GF-D8 (cell line): ENCODE measurements around the gene AVPR2.

Source experiments
- DNase-seq: peaks from one replicate; lab custom pipeline; 2025; lab: John Stamatoyannopoulos, UW

Gene AVPR2

DNA sequence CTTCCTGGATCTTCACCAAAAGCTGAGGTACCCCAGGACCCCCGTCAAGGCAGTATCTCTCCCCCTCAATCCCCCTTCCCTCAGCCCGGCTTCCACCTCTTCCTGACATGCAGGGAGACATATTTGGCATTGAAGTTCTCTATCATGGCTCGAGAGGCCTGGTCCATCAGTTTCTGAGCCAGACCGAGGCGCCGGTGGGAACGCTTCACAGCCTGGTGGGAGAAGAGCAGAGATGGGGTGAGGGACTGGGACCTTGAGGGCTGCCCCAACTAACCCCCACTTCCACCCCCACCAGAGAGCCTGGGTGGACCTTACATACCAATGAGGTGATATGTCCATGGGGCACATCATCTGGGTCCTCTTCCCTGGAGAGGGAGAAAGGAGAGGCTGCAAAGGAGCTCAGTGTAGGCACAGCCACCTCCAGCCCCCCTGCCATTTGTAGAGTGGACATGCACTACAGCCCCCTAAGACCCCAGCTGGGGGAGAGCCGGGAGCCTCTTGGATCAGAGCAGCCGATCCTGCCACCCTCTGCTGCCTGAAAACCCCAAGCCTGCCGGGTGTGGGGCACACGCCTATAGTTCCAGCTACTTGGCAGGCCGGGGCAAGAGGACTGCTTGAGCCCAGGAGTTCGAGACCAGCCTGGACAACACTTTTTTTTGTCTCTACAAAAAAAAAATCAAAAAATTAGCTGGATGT is 27.9 kb downstream of the AVPR2 start:
- no peak for DNase-seq

DNA sequence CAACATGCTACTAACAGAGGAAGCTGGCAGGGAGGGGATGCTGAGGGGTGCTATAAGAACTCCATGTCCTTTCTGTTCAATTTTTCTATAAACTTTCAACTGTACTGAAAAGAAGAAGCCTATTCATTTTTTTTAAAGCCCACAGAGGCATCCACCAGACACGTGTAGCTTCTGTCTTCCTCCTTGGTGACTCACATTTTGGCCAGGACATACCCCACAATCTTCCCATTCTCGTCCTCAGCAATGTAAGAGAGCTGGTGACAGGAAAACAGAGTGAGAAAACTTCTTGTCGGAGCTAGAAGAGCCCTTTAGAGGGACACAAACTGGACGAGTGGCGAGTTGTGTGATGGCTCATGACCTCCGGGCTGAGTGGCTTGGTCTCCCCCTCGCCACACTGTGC is 29.3 kb downstream of the AVPR2 start:
- DNase-seq, result no peak

DNA sequence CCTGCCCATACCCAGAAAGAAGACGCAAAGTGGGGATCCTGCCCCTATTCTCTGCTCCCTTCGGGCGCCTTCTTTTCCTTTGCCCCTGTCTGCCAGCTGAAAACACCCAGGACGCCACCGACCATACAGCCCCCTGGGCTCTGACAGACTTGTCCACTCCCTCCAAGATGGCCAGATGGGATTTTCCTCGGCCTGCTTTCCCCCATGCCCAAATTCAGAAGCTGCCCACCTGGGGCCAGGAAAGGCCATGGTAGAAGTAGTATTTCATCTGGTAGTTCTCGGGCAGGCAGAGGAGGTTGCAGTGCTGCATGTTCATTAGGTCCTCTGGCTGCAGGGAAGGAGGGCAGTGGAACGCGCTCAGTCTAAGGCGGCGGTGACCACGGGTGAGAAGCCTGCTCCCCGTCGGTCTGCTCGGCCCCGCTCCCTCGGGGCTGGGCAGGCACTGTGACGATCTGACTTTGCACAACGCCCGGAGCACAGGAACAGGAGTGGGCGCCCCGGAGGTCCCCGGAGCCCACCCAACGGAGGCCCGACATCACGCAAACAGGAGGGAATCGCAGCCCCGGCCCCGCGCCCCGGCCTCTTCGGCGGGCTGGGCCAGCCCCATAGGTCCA is 29.8 kb downstream of the AVPR2 start:
- no peak for DNase-seq

DNA sequence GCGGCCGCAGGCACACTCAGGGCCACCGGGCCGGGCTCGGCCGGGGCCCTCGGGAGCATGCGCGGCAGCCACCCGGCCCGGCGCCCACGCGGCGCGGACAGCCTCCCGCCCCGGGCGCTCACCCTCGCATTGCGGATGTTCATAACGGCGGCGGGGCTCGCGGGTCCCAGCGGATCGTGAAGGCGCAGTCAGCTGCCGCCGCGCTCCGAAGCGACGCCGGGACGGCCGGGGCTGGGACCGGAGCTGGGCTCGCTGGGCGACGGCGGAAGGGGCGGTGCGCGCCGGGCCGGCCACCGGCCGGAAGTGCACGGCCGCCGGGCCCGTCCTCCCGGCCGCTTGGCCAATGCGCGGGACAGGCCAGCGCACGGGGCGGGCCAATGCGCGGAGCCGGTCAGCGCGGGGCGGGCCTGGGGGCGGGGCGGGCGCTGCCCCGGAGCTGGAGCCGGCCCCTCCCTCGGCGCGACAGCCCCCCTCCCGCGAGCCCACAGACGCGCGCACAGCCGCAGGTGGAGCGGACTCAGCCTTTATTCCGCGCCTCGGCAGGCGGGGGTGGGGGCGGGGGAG is 30.4 kb downstream of the AVPR2 start, which contains the start of gene NAA10:
NAA10 (minus strand) TSS at position 276 of the 564 bp plus-strand sequence; CDS start at position 143, 133 bp downstream.
- DNase-seq, result peak; percentile 24

DNA sequence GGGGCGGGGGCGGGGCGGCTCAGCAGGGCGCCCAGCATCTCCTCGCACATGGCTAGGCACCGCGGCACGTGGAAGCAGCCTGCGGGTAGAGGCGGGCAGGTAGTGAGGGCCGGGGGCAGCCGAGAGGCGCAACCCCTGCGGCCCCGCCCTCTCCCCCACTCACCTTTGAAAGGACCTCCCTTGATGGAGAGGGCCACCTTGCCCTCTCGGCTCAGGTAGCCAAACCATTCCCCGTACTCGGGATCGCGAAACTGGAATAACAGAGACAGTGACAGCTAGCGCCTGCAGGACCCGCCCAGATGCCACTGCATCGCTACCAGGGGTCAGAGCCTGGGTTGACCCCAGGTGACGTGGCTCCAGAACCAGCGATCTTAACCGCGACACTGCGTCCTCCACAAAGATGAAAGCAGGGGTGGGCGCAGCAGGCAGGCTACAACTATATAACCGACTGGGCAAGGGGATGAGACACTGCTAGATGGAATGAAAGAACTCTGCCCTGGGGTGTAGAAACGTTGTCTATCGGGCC is 30.9 kb downstream of the AVPR2 start:
- DNase-seq, result no peak

DNA sequence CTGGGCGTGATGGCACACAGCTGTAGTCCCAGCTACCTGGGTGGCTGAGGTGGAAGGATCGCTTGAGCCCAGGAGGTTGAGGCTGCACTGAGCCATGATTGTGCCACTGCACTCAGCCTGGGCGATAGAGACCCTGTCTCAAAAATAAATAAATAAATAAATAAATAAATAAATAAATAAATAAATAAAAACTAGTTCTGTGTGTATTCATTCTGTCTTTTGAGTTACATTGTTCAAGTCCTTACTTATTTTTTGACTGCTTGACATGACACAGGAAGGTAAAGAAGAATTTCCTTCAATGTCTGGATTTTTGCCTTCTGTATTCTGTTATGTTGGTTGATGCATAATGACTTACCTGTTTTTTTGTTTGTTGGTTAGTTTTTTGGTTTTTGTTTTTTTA is 32.6 kb downstream of the AVPR2 start:
- no peak for DNase-seq

DNA sequence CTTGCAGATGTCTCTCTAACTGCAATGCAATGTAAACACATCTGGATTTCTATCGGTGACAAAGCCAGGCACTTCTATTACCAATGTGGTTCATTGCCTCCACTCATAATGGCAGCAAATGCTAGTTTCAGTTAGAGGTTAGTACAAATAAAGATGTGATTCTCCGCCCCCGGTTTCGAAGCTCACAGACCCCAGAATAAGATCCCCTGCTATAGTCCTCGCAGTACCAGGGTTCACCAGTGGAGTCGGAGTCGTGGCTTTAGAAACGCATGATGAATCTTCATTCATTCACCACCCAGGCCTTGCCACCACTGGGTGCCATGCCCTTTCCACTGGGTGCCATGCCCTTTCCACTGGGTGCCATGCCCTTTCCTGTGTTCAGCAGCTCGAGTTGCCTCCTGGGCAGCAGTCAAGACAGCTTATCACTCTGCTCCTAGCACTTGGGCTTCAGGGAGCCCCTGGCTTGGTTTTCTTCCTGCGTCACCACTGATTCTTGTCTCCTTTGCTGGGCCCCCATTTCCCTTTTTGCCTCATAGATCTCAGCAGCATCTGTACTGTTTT is 33.8 kb downstream of the AVPR2 start:
- DNase-seq, result no peak

DNA sequence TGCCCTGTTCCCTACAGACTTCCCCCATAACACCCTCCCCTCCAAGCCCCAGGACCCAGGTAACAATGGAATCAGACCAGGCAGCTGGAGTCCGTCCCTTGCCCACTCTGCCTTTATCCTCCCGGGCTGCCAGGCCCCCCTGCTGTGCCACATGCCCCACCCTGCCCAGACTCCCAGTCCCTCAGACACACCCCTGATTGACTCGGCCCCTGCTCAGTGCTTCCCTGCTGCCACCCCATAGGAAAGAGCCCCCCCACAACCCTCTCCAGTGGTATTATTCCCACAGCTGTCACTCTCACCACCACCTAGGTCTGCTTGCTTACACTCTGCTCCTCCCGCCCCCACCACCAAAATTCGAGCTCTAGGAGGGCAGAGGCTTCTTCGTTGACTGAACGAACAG is 35.1 kb downstream of the AVPR2 start:
- no peak for DNase-seq

DNA sequence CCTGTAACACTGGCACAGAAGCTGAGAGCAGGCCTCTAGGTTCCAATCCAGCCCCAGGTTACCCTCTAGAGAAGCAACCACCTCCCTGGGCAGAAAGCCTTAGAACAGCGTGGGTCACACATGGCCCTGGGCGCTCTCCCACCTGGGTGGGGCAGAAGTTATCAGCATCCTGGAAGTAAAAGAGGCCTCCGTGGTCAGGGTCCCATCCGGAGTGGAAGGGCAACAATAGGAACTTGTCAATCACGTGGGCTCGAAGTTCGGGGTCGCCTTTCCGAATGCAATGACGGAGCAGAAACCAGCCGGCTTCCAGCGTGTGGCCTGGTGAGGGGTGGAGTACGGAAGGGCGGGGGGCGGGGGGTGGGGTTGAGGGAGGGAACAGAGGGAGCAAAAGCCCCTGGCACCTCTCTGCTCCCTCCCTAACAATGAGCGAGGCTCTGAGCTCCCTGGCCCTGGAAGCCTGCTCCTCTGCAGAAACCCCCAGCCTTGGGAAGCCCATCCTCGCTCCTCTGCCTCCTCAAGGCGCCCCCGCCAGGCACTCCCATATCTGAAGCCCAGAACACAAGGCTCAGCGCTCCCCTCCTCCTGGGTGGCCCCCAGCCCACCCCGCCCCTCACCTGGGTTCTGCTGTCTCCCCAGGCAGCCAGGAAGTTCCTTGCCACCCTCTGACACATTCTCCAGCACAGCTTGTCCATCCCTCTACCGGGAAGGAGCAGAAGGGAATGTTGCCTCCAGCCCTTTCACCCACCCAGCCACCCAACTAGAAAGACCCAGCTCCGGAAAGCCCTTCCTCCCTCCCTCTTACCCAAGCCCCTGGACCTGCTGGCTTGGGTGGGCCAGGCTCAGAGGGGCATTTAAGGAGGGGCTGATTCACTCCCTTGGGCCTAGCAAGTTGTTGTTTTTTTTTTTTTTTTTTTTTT is 37.1 kb downstream of the AVPR2 start:
- no peak for DNase-seq

DNA sequence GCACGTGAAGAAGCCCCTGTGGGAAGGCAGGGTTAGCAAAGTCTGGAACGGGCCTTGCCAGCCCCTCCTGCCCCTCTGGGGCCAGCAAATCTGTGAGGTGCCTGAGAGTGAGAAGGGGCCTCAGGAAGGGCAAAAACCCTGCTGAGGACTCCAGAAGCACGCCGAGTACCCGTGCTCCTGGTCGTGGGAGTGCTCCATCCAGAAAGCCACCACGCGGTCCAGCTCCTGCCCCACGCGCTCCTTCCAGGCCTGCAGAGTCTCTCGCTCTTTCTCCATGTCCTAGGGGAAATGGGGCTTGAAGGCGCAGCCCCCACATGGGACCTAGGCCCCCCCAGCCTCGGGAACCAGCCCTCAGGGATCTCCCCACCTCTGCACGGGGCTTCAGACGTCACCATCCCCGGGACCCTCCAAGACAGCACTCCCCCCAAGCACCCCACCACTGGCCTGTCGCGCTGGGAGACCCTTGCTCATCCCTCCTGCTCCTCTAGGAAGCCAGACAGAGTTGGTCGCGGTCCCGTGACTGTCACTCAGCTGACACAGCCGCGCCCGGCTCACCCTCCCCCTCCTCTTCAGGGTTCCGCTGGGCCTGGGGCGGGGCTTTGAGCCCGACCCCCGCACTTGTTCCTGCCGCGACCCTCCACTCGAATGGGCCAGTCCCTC is 39.8 kb downstream of the AVPR2 start, which contains the start of gene RENBP:
RENBP (minus strand) TSS at position 504 of the 660 bp plus-strand sequence; CDS start at position 471, 33 bp downstream.
- no peak for DNase-seq

DNA sequence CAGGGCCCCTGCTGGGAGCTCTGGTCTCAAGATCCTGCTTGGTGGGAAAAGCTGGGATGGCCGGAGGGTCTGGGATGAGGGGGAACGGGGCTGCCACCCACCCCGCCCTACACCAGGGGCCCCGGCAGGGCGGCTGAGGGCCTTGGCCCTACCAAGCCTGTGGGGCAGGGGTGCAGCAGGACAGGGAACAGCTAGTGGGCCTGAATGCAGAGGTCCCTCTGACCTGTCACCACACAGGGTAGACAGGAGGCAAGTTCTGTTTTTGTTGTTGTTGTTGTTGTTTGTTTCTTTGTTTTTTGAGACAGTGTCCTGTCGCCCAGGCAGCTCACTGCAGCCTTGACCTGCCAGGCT is 40.3 kb downstream of the AVPR2 start:
- DNase-seq, result no peak

DNA sequence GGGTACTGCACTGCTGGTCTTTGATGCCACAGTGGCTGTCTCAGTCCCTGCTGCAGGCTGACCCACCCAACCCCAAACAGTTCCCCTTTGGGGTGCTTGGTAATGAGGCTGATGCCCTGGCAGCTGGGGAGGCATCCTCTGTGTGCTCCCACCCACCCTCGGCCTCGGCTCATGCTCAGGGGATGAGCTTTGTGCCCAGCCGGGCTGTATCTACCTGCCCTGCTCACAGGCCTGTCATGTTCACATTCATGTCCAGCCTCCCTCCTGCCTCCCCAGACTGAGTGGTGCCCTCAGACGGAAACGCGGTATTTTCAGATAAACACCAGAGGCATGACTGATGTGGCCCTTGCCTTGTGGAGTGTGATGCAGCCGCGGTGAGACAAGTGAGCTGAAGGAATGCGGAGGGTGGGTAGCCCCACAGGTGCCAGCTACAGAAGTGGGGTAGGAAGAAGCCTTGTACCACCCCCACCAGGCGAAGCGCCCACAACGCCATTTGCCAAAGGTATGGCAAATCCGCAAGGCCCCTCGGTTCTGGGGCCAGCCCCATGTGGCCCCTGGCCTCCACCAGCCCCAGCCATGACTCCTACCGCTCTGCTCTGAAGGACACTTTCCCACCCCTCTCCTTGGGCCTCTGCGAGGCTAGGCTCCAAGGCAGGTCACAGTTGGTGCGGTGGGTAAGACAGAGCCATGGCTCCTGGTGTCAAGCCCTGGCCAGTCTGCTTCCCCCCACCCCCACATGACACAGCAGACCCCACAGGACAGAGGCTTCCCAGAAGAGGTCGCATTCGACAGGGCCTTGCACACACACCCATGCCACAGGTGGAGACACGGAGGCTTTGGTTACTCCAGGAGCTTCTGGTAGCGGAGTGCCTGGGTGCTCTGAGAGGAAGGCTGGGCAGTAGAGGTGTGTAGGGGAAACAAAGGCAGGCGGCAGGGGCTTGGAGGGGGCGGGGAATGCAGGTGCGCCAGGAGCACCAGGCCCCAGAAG is 41.8 kb downstream of the AVPR2 start:
- DNase-seq, result no peak

DNA sequence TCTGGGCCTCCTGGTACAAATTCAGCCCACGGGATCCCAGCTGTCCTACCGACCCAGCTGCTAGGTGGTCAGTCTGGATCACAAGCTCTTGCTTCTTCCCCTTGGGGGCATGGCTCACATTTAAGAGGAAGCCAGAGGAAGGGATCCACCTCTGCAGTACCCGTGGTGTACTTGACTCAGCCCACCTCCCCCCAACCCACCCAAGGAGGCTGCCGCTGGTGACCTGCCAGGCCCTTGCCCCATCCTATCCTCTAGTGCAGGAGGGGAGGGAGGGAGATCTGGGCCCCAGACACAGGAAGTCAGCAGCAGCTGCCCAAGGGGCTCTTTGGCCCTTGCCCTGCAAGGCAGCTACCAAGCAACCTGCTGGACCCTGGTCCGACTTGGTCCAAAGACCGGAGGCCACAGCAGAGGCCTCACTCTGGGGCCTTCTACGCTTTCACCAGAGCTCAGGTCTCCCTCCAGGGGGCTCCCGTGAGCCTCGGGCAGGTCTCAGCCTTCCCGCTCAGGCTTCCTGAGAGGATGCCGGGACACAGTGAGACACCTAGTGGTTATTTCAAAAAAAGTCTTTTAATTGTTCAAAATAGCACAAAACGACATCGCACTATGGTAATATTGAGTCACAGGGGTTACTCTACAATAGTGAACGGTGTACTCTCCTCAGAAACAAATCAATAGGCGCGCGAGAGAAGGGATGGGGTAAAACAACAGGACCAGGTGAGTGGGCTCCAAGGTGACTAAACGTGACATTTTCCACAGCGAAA is 42.7 kb downstream of the AVPR2 start:
- DNase-seq, result peak; percentile 33

DNA sequence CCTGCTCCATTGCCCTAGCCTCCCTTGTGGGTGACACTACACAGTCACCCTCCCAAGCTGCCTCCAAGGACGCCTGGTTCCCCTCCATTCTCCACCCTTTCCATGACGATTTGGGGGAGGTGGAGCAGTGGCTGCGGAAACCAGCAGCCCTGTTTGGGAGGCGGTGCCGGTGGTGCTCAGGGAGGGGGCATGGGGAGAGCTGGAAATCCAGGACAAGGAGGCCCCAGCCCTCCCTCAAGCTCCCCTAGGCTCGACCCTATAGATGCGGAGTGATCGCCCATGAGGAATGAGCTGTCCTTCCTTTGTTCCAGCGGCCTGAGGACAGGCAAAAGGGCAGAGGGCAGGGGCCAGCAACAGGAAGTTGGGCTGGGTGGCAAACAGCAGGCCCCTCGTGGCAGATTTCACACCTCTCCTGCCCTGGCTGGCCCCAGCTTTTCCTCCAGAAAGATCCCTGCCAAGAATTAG is 43.6 kb downstream of the AVPR2 start:
- no peak for DNase-seq

DNA sequence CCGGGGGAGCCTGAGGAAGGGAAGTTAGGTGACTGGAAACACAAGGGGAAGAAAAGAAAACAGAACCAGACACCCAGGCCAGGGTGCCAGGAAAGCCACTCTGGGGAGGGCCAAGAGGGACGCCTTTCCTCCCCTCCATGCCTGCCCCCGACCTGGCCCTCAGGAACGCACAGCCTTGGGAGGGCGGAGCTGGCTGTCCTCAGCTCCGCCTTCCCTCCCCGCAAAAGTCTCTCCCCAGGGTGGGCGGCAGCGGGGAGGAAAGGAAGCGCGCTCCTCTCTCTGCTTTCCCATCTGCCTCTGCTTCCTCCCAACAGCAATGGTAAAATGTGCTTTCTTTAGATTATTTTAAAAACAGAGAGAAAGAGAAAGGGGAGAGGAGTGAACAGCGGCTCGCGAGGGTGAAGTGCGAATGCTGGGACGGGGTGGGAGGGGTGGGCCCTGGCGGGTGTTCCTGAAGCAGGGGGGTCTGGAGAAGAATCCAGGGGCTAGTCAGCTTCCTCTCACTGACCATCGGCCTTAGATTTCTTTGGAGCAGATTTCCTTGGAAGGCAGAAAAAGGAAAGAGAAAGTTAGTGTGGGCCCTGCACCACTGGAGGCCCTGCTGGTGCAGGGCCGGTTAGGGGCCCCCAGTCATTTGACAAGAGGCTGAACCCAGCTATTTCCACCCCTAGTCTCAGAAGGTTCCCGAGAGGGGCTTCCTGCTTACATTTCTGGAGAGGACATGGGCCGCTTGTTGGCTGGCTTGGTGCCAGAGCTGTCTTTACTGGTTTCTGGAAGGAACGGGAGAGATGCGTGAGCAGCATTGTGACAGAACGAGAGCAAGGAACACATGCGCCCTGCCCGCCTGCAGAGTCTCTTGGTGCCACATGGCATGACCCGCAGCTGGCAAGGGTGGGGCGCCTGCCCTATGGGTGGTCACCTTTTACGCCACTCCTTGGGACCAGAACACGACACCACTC is 44.7 kb downstream of the AVPR2 start:
- DNase-seq, result no peak

DNA sequence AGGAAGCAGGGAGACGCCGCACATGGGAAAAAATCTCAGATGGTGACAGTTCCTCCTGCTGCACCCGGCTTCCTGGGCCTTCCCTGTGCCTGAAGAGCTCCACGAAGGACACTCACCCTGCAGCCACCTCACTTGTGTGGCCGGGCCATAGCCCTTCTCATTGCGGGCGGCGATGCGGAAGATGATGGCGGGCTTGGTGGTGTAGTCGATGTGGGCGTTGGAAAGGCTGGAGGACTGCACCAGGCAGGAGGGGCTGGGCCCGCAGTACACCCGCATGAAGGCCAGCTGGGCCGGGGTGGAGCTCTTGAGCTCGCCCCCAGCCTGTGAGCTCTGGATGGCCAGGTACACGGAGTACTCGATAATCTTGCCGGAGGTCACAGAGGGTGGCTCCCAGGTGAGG is 45.7 kb downstream of the AVPR2 start:
- no peak for DNase-seq

DNA sequence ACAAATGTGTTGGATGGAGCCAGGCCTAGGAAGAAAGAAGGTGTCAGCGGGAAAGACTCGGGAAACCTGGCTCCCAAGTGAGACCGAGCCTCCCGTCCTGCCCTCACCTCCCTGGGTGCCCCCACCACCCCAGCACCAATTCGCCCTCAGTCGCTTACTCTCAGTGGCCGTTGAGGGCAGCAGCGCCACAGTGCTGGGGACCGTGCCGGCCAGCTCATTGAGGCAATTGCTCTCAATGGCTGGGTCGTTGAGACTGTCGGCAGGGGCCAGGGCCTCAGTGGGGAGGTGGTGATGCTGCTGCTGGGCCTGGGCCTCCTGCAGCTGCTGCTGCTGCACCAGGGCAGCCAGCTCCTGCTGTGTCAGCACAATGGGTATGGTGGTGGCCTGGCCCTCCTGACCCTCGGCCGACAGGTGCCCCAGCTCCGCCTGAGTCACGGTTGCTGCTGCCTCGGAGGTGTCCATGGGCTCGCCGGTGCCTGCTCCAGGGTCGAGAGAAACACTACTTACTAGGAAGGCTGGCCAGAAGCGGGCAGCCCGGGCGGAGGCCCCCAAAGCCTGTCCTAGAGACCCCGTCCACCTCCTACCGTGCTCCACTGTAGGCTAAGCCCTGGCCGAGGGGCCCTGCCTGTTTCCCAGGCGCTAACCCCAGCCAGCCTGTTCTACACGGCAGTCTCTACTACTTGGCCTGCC is 47.4 kb downstream of the AVPR2 start:
- DNase-seq, result no peak
